Brain microvascular endothelial cell (primary cell): Measurements from ENCODE around the gene AGPS.
"Not testable (repeated sequence)": the region's sequence is repeated elsewhere in the genome, so short reads cannot be mapped to it uniquely, and the experiment has no call there.

Experiments
- DNase-seq: peaks from one replicate; pipeline ENCODE4 v3.0.0-alpha.2; 2020
- H3K27ac ChIP-seq: fragments of 250-450 bp; sonication (Bioruptor Pico); 2 replicates; pipeline ENCODE4 v1.5.1; 2020; ENCODE audit warnings: mild to moderate bottlenecking, moderate library complexity
- H3K27me3 ChIP-seq: fragments of 250-450 bp; sonication (Bioruptor Pico); replicated peaks from 2 replicates; pipeline ENCODE4 v1.5.1; 2020; ENCODE audit warnings: mild to moderate bottlenecking
- H3K36me3 ChIP-seq: fragments of 250-450 bp; sonication (Bioruptor Pico); replicated peaks from 2 replicates; pipeline ENCODE4 v1.5.1; 2020; ENCODE audit warnings: mild to moderate bottlenecking
- H3K4me3 ChIP-seq: 2 replicates; pipeline ENCODE4 v1.5.1; 2011; ENCODE audit warnings: low read depth, mild to moderate bottlenecking, control low read depth, low read length, moderate library complexity
- CTCF ChIP-seq: IDR thresholded peaks from 2 replicates; pipeline ENCODE4 v1.5.1; 2011; ENCODE audit warnings: low read depth, mild to moderate bottlenecking, moderate library complexity, low read length, control low read depth, inconsistent platforms; ENCODE audit errors: missing control alignments
- in situ Hi-C: cut with HindIII; loops from 2 replicates; pipeline ENCODE4 v1.10.0; 2017; ENCODE audit warnings: low sequenced_read_pairs, low pct_ligation_motif_present

Gene AGPS

GRCh38 chr2:177550264-177551200 lies 158.0 kb downstream of the AGPS start:
- H3K27ac ChIP-seq = no peak overlapping the region
- in situ Hi-C loops = no loop called here
- H3K4me3 ChIP-seq = no peak overlapping the region
- H3K36me3 ChIP-seq = no peaks in the 10 kb centered on the region
- no peak for TF ChIP-seq CTCF
- peak; percentile 19 for DNase-seq
- H3K27me3 ChIP-seq = no peaks in the 10 kb centered on the region

GRCh38 chr2:177551360-177551759 lies 158.8 kb downstream of the AGPS start:
- in situ Hi-C loops, H3K4me3 ChIP-seq, DNase-seq, H3K36me3 ChIP-seq, H3K27me3 ChIP-seq, H3K27ac ChIP-seq: not testable (repeated sequence)

- H3K27ac ChIP-seq = no peak overlapping the region
- H3K27me3 ChIP-seq = no peaks in the 10 kb centered on the region
- no peak for TF ChIP-seq CTCF
- DNase-seq = no peak
- H3K36me3 ChIP-seq = no peaks in the 10 kb centered on the region
- peak overlapping the region; percentile 92 for H3K4me3 ChIP-seq
- in situ Hi-C loops = no loop called here
Observed at GRCh38 chr2:177551989-177552421, 159.4 kb downstream of the AGPS start.

GRCh38 chr2:177552422-177553175 lies 160.0 kb downstream of the AGPS start:
- no peaks in the 10 kb centered on the region for H3K27me3 ChIP-seq
- peak overlapping the region; percentile 98 for H3K27ac ChIP-seq
- H3K36me3 ChIP-seq = no peaks in the 10 kb centered on the region
- in situ Hi-C loops = no loop called here
- peak overlapping the region; percentile 92 for H3K4me3 ChIP-seq
- peak; percentile 91 for DNase-seq
- TF ChIP-seq CTCF = no peak

GRCh38 chr2:177553176-177553884 lies 160.8 kb downstream of the AGPS start:
- Histone ChIP-seq H3K4me3 (peak overlapping the region; percentile 92), H3K27ac (peak overlapping the region; percentile 98), H3K27me3 (no peaks in the 10 kb centered on the region), H3K36me3 (no peaks in the 10 kb centered on the region)
- in situ Hi-C loops = no loop called here
- no peak for TF ChIP-seq CTCF
- peak; percentile 8 for DNase-seq

- TF ChIP-seq CTCF = no peak
- no peak for DNase-seq
- no peak overlapping the region for H3K4me3 ChIP-seq
- H3K36me3 ChIP-seq = no peaks in the 10 kb centered on the region
- H3K27ac ChIP-seq = no peak overlapping the region
- in situ Hi-C loops = no loop called here
- no peaks in the 10 kb centered on the region for H3K27me3 ChIP-seq
Observed at GRCh38 chr2:177554365-177554764, 161.8 kb downstream of the AGPS start.
